GM23248 (cell line): ENCODE data around the gene MST1.

Experiments
- EZH2 ChIP-seq: fragments of 200-600 bp; sonication (generic); IDR thresholded peaks from 2 replicates; pipeline ENCODE4 v1.6.1; 2018; ENCODE audit warnings: antibody characterized with exemption, mild to moderate bottlenecking; ENCODE audit not compliant: insufficient read depth, poor library complexity, severe bottlenecking
- EZH2phosphoT487 ChIP-seq: fragments of 200-600 bp; sonication (generic); IDR thresholded peaks from 2 replicates; pipeline ENCODE4 v1.6.1; 2018; ENCODE audit warnings: antibody characterized with exemption, moderate library complexity, mild to moderate bottlenecking, low read depth; ENCODE audit not compliant: insufficient read depth

- TF ChIP-seq EZH2 (no peak), EZH2phosphoT487 (no peak)
These were observed 46.5 kb downstream of the MST1 start for GRCh38 chr3:49642708-49643145.
